IPS-20b (cell line): ENCODE data around the gene EPHB1.
A peak's percentile ranks its signal among the peaks of the same experiment; 100 is the strongest.
"Not testable (repeated sequence)": the region's sequence is repeated elsewhere in the genome, so short reads cannot be mapped to it uniquely, and the experiment has no call there.

Experiments
- H3K27ac ChIP-seq: one replicate; pipeline ENCODE4 v1.5.1; 2013; ENCODE audit warnings: low read length
- H3K27me3 ChIP-seq: 2 replicates; pipeline ENCODE4 v1.6.1; 2013; ENCODE audit warnings: mild to moderate bottlenecking, low read length, inconsistent platforms; ENCODE audit not compliant: insufficient read depth
- H3K36me3 ChIP-seq: 2 replicates; pipeline ENCODE4 v1.6.1; 2013; ENCODE audit warnings: low read depth, mild to moderate bottlenecking, inconsistent platforms, low read length, moderate library complexity; ENCODE audit not compliant: insufficient read depth
- H3K4me1 ChIP-seq: 2 replicates; pipeline ENCODE4 v1.6.1; 2013; ENCODE audit warnings: mild to moderate bottlenecking, control low read depth, inconsistent platforms, low read length, moderate library complexity; ENCODE audit not compliant: insufficient read depth
- H3K4me3 ChIP-seq: 2 replicates; pipeline ENCODE4 v1.5.1; 2013; ENCODE audit warnings: mild to moderate bottlenecking, low read length, inconsistent platforms
- H3K9ac ChIP-seq: 2 replicates; pipeline ENCODE4 v1.6.1; 2013; ENCODE audit warnings: low read depth, mild to moderate bottlenecking, inconsistent platforms, low read length, moderate library complexity
- H3K9me3 ChIP-seq: 2 replicates; pipeline ENCODE4 v1.6.1; 2013; ENCODE audit warnings: mild to moderate bottlenecking, low read depth, low read length, inconsistent platforms; ENCODE audit not compliant: insufficient read depth

EPHB1 gene

GRCh38 chr3:134788283-134788682, 6.8 kb upstream of the EPHB1 start:
- H3K9me3 ChIP-seq, H3K4me1 ChIP-seq, H3K36me3 ChIP-seq, H3K9ac ChIP-seq, H3K27ac ChIP-seq, H3K4me3 ChIP-seq: not testable (repeated sequence)
- H3K27me3 ChIP-seq, result peaks cover 12% of the 10 kb centered on the region

DNA sequence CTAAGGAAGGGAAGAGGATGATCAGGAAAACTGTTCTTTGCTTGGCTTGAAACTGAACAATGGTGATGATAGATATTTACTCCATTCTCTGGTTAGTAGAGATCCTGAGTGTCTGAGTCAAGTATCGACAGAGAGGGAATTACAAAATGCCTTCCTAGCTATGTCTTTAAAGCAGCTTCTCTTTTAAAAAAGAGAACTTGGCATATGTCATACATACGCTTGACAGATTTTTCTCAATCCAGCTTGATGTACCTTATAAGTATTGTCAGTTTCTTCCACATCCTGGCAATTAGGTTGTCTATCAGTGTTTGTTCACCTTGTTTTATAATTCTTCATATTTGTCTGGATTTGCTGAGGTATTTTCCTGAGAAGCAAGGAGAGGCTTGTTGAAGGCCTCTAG, 5.0 kb upstream of the EPHB1 start:
- H3K27me3 ChIP-seq, result peaks cover 27% of the 10 kb centered on the region
- H3K4me1 ChIP-seq, result no peaks in the 10 kb centered on the region
- H3K4me3 ChIP-seq, result no peak overlapping the region
- H3K27ac ChIP-seq, result no peak overlapping the region
- H3K9ac ChIP-seq, result no peak overlapping the region
- H3K9me3 ChIP-seq, result no peaks in the 10 kb centered on the region
- no peaks in the 10 kb centered on the region for H3K36me3 ChIP-seq

GRCh38 chr3:134791992-134792391, 3.1 kb upstream of the EPHB1 start:
- H3K4me1 ChIP-seq, result peaks cover 3% of the 10 kb centered on the region; the same call in 1 of the 2 replicates
- no peaks in the 10 kb centered on the region for H3K36me3 ChIP-seq
- H3K9me3 ChIP-seq, result no peaks in the 10 kb centered on the region
- H3K27ac ChIP-seq, result no peak overlapping the region
- H3K4me3 ChIP-seq, result no peak overlapping the region
- no peak overlapping the region for H3K9ac ChIP-seq
- H3K27me3 ChIP-seq, result peaks cover 46% of the 10 kb centered on the region

DNA sequence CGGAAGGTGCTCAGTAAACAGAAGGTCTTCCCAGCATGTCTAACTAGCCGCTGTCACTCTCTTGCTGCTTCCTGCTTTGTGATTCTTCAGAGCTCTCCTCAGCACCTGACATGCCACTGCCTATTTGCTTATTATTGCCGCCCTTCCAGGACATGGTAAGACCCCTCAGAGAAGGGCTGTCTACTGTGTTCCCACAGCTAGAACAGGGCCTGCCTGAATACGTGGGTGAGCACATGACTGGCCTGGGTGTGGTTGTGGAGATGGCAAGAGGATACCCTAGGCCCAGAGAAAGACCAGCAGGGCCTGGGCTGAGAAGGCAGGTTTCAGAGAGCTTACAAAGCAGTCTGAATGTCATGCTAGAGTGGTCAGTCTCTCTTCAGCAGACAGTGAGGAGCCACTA, 2.4 kb upstream of the EPHB1 start:
- Histone ChIP-seq H3K4me3 (no peak overlapping the region), H3K4me1 (peaks cover 10% of the 10 kb centered on the region; the same call in 1 of the 2 replicates), H3K9ac (no peak overlapping the region), H3K27me3 (peaks cover 53% of the 10 kb centered on the region), H3K9me3 (no peaks in the 10 kb centered on the region), H3K27ac (no peak overlapping the region), H3K36me3 (no peaks in the 10 kb centered on the region)

DNA sequence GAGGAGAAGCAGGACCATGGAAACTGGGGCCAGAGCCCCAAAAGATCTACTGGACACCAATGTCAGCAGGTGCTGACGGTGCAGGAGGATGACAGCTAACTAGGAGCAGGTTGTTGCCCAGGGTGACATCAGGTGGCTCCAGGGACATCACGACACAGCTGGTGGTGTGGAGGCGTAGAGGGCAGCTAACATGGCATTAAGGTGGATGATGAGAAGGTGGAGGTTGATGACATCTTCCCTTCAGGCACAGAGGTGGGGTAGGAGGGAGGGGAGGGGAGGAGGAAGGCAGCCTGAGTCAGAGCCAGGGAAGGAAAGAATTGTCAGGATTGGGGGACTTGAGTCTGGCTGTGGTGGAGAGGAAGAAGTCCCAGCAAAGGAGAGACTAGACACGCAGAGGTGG, 1.5 kb upstream of the EPHB1 start:
- Histone ChIP-seq H3K9me3 (no peaks in the 10 kb centered on the region), H3K27me3 (peaks cover 61% of the 10 kb centered on the region), H3K4me1 (peaks cover 15% of the 10 kb centered on the region; the same call in 1 of the 2 replicates), H3K27ac (no peak overlapping the region), H3K9ac (no peak overlapping the region), H3K36me3 (no peaks in the 10 kb centered on the region), H3K4me3 (no peak overlapping the region)

GRCh38 chr3:134794323-134794722, 737 bp upstream of the EPHB1 start:
- Histone ChIP-seq H3K4me3 (no peak overlapping the region), H3K4me1 (peaks cover 15% of the 10 kb centered on the region; the same call in 1 of the 2 replicates), H3K27me3 (peaks cover 69% of the 10 kb centered on the region), H3K9ac (no peak overlapping the region), H3K27ac (no peak overlapping the region), H3K36me3 (no peaks in the 10 kb centered on the region), H3K9me3 (no peaks in the 10 kb centered on the region)

DNA sequence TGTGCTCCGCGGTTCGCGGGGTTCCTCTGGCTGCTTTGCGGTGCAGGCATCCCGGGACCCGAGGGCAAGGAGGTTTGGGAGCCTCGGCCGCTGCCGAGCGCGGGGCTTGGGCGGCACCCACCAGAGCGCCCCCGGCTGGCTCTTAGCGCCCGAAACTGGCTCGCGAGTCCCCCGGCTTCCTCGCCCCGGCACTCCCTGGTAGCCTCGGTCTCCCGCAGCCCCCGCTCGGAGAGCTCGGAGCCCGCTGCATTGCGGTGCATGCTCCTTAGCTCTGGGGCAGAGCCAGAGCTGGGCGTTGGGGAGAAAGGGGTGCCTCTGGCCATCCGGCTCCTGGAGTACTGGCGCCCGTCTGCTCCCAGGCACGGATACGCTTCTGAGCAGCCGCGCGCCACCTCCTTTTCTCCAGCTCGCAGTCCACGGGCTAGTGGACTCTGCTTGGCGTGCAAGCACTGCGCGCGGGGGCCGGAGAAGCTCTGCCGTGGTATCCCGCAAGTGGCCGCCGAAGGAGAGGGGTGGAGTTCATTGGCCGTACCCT, 753 bp downstream of the EPHB1 start:
- Histone ChIP-seq H3K4me1 (peaks cover 22% of the 10 kb centered on the region), H3K9ac (peak overlapping the region; percentile 66; the same call in 1 of the 2 replicates), H3K36me3 (no peaks in the 10 kb centered on the region), H3K4me3 (peak overlapping the region; percentile 83), H3K27me3 (peaks cover 74% of the 10 kb centered on the region), H3K27ac (no peak overlapping the region), H3K9me3 (no peaks in the 10 kb centered on the region)

DNA sequence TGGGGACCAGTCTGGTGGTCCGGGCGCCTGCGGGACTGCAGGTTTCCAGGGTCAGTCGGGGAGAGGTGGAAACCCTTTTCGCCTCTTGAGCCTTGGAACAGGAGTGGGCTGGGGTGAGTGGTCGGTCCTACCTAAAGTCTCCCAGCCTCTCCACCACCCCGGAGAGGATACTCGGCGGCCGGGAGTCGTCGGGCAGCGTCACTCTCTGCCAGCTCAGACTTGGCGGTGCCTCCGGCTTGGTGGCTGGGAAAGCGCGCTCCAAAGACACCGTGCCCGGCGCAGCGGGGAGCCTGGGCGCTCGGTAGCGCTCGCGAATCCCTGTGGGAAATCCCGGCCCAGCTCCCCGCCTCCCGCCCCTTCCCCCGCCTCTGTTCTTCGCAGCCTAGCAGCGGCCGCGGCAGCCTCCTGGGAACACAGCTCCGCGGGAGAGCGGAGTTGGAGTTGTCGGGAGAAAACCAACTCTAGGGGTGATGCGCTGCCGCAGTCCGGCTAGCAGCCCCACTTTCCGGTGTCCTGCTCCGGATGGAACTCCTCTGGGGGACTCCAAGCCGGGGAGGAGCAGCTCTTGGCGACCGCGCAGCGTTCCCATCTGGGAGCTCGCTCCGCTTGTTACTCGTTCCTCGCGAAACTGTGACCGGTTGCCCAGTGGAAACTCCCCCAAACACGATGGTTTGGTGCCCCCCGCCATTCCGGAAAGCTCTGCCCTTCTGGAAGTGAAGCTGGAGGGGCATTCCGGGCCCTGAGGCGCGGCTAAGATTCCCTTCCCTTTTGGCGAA, 1.4 kb downstream of the EPHB1 start:
- Histone ChIP-seq H3K9ac (peak overlapping the region; percentile 37; the same call in 1 of the 2 replicates), H3K36me3 (no peaks in the 10 kb centered on the region)

GRCh38 chr3:134797057-134797740, 2.1 kb downstream of the EPHB1 start:
- Histone ChIP-seq H3K9ac (peak overlapping the region; percentile 37; the same call in 1 of the 2 replicates), H3K27me3 (peaks cover 73% of the 10 kb centered on the region), H3K27ac (no peak overlapping the region), H3K36me3 (no peaks in the 10 kb centered on the region), H3K4me1 (peaks cover 24% of the 10 kb centered on the region), H3K9me3 (no peaks in the 10 kb centered on the region), H3K4me3 (peak overlapping the region; percentile 83)

More for the DNA sequence above, 1.4 kb downstream of the EPHB1 start:
- Histone ChIP-seq H3K4me3 (peak overlapping the region; percentile 83), H3K9me3 (no peaks in the 10 kb centered on the region), H3K27me3 (peaks cover 74% of the 10 kb centered on the region), H3K4me1 (peaks cover 24% of the 10 kb centered on the region), H3K27ac (no peak overlapping the region)

GRCh38 chr3:134797741-134798451, 2.8 kb downstream of the EPHB1 start:
- Histone ChIP-seq H3K27me3 (peaks cover 66% of the 10 kb centered on the region), H3K27ac (no peak overlapping the region), H3K9ac (no peak overlapping the region), H3K4me3 (peak overlapping the region; percentile 83), H3K36me3 (no peaks in the 10 kb centered on the region), H3K9me3 (no peaks in the 10 kb centered on the region), H3K4me1 (peaks cover 24% of the 10 kb centered on the region)

- no peaks in the 10 kb centered on the region for H3K36me3 ChIP-seq
- H3K4me1 ChIP-seq, result peaks cover 24% of the 10 kb centered on the region
- H3K4me3 ChIP-seq, result no peak overlapping the region
- no peak overlapping the region for H3K9ac ChIP-seq
- no peaks in the 10 kb centered on the region for H3K9me3 ChIP-seq
- no peak overlapping the region for H3K27ac ChIP-seq
- H3K27me3 ChIP-seq, result peaks cover 57% of the 10 kb centered on the region
These were observed 3.7 kb downstream of the EPHB1 start for GRCh38 chr3:134798681-134799311.
